ENCODE results near the gene SNCAIP. TPM values are rescaled to one million over a fixed set of nuclear protein-coding genes. Genes with fewer than 3 reads are reported as not detected.

Gene SNCAIP
- total and polyA plus RNA-seq, 4 donors, result 3.6 to 14.7 (median 9.0) TPM

- no peak overlapping the region for H3K27ac ChIP-seq (ENCODE audit: low read depth in 1 of 2, low read length in 2 of 2)
- ATAC-seq (ENCODE audit: low FRiP score), result no peak
- intact Hi-C loops (cut with DNase I), result no loop called here
These were observed 78.1 kb downstream of the SNCAIP start for GRCh38 chr5:122390154-122390553.

DNA sequence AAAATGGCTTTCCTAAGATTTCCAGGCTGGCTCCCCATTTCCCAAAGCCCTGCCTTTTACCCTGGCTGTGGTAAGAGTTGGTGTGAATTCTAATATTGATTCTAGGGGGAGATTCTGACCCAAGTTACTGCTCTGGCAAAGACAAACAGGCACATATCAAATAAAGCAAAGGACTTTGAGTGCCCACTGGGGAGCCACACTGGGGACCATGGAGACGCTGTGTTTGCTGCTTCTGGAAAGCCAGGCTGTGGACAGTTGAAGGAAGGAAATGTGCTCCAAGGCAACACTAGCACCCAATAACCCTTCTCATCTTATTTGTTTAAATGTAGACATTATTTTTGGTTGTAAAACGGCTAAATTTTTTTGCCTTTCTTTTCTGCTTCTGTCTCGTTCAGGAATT is 78.7 kb downstream of the SNCAIP start:
- Histone ChIP-seq H3K4me1 (ENCODE audit: control insufficient read depth in 1 of 2, insufficient read depth in 2 of 2, low read length in 2 of 2) (no peaks in the 10 kb centered on the region), H3K9me3 (ENCODE audit: control insufficient read depth, low read length) (no peaks in the 10 kb centered on the region), H3K36me3 (ENCODE audit: control insufficient read depth in 1 of 2, insufficient read depth in 2 of 2, low read length in 1 of 2) (no peaks in the 10 kb centered on the region), H3K4me3 (ENCODE audit: low read length in 2 of 2) (no peak overlapping the region), H3K27ac (ENCODE audit: low read depth in 1 of 2, low read length in 2 of 2) (no peak overlapping the region), H3K27me3 (ENCODE audit: control insufficient read depth in 1 of 2, insufficient read depth in 2 of 2, low read length in 1 of 2) (no peaks in the 10 kb centered on the region)
- ATAC-seq (ENCODE audit: low FRiP score), result no peak
- WGBS, 2 donors, result 96% methylated on average over 3 of the region's 3 CpGs
- DNase-seq, result no peak
- intact Hi-C loops (cut with DNase I), result no loop called here

More at GRCh38 chr5:122390154-122390553, 78.1 kb downstream of the SNCAIP start:
- WGBS, 2 donors, result 86 to 93% methylated on average over 7 of the region's 7 CpGs
- H3K4me1 ChIP-seq (ENCODE audit: control insufficient read depth in 1 of 2, insufficient read depth in 2 of 2, low read length in 2 of 2), result peaks cover 0 to 1% of the 10 kb centered on the region in 2 donors
- no peaks in the 10 kb centered on the region for H3K9me3 ChIP-seq (ENCODE audit: control insufficient read depth, low read length)
- no peak for DNase-seq
- no peaks in the 10 kb centered on the region for H3K27me3 ChIP-seq (ENCODE audit: control insufficient read depth in 1 of 2, insufficient read depth in 2 of 2, low read length in 1 of 2)
- H3K36me3 ChIP-seq (ENCODE audit: control insufficient read depth in 1 of 2, insufficient read depth in 2 of 2, low read length in 1 of 2), result no peaks in the 10 kb centered on the region
- H3K4me3 ChIP-seq (ENCODE audit: low read length in 2 of 2), result no peak overlapping the region

GRCh38 chr5:122391621-122392020 is 79.6 kb downstream of the SNCAIP start:
- intact Hi-C loops (cut with DNase I), result no loop called here
- Histone ChIP-seq H3K27me3 (ENCODE audit: control insufficient read depth in 1 of 2, insufficient read depth in 2 of 2, low read length in 1 of 2) (no peaks in the 10 kb centered on the region), H3K4me1 (ENCODE audit: control insufficient read depth in 1 of 2, insufficient read depth in 2 of 2, low read length in 2 of 2) (no peaks in the 10 kb centered on the region), H3K27ac (ENCODE audit: low read depth in 1 of 2, low read length in 2 of 2) (no peak overlapping the region), H3K36me3 (ENCODE audit: control insufficient read depth in 1 of 2, insufficient read depth in 2 of 2, low read length in 1 of 2) (no peaks in the 10 kb centered on the region), H3K4me3 (ENCODE audit: low read length in 2 of 2) (no peak overlapping the region), H3K9me3 (ENCODE audit: control insufficient read depth, low read length) (no peaks in the 10 kb centered on the region)
- WGBS, 2 donors, result 94 to 97% methylated on average over 3 of the region's 3 CpGs
- no peak for ATAC-seq (ENCODE audit: low FRiP score)
- DNase-seq, result no peak

GRCh38 chr5:122392224-122392623 is 80.2 kb downstream of the SNCAIP start:
- intact Hi-C loops (cut with DNase I), result no loop called here
- WGBS, 2 donors, result 95 to 100% methylated on average over 2 of the region's 2 CpGs
- Histone ChIP-seq H3K36me3 (ENCODE audit: control insufficient read depth in 1 of 2, insufficient read depth in 2 of 2, low read length in 1 of 2) (no peaks in the 10 kb centered on the region), H3K27me3 (ENCODE audit: control insufficient read depth in 1 of 2, insufficient read depth in 2 of 2, low read length in 1 of 2) (no peaks in the 10 kb centered on the region), H3K4me3 (ENCODE audit: low read length in 2 of 2) (no peak overlapping the region), H3K4me1 (ENCODE audit: control insufficient read depth in 1 of 2, insufficient read depth in 2 of 2, low read length in 2 of 2) (no peaks in the 10 kb centered on the region), H3K27ac (ENCODE audit: low read depth in 1 of 2, low read length in 2 of 2) (no peak overlapping the region), H3K9me3 (ENCODE audit: control insufficient read depth, low read length) (no peaks in the 10 kb centered on the region)
- no peak for ATAC-seq (ENCODE audit: low FRiP score)
- no peak for DNase-seq

- no peak for ATAC-seq (ENCODE audit: low FRiP score)
- no peaks in the 10 kb centered on the region for H3K9me3 ChIP-seq (ENCODE audit: control insufficient read depth, low read length)
- no peaks in the 10 kb centered on the region for H3K27me3 ChIP-seq (ENCODE audit: control insufficient read depth in 1 of 2, insufficient read depth in 2 of 2, low read length in 1 of 2)
- DNase-seq, result no peak
- no peaks in the 10 kb centered on the region for H3K36me3 ChIP-seq (ENCODE audit: control insufficient read depth in 1 of 2, insufficient read depth in 2 of 2, low read length in 1 of 2)
- 70 to 72% methylated on average over 2 of the region's 2 CpGs for WGBS, 2 donors
- H3K27ac ChIP-seq (ENCODE audit: low read depth in 1 of 2, low read length in 2 of 2), result no peak overlapping the region
- H3K4me3 ChIP-seq (ENCODE audit: low read length in 2 of 2), result no peak overlapping the region
- no peaks in the 10 kb centered on the region for H3K4me1 ChIP-seq (ENCODE audit: control insufficient read depth in 1 of 2, insufficient read depth in 2 of 2, low read length in 2 of 2)
- intact Hi-C loops (cut with DNase I), result no loop called here
These were observed 80.8 kb downstream of the SNCAIP start for GRCh38 chr5:122392824-122393223.

DNA sequence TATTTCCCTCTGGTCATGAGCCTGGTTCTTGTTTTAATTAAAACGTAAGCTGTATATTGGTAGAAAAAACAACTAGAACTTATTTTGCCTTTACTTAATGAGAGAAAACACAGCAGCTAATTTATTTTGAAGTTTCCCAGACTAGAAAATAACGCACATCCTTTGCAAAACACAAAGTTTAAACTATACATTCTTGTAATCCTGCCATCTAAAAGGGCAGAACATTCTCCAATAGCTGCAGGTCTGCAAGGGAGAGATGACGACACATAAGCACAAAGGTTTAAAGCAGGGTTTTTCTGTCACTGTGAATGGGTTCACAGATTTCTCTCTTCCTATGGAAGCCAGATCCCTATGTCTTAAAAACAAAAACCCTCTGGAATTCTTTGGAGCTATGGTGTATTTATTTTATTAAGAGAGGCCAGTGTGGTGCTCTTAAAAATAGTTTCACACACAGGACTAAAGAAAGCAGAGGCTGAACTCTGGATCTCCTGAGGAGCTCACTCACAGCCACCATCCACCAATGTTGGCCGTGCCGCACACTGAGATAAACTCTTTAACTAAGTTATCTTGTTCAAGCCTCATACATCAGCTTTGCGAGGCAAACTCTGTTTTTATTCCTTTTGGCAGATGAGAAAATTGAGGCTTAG is 82.4 kb downstream of the SNCAIP start:
- Histone ChIP-seq H3K36me3 (ENCODE audit: control insufficient read depth in 1 of 2, insufficient read depth in 2 of 2, low read length in 1 of 2) (peaks cover 0 to 1% of the 10 kb centered on the region in 2 donors), H3K4me1 (ENCODE audit: control insufficient read depth in 1 of 2, insufficient read depth in 2 of 2, low read length in 2 of 2) (peaks cover 0 to 1% of the 10 kb centered on the region in 2 donors), H3K27ac (ENCODE audit: low read depth in 1 of 2, low read length in 2 of 2) (no peak overlapping the region), H3K9me3 (ENCODE audit: control insufficient read depth, low read length) (no peaks in the 10 kb centered on the region), H3K27me3 (ENCODE audit: control insufficient read depth in 1 of 2, insufficient read depth in 2 of 2, low read length in 1 of 2) (no peaks in the 10 kb centered on the region), H3K4me3 (ENCODE audit: low read length in 2 of 2) (no peak overlapping the region)
- ATAC-seq (ENCODE audit: low FRiP score) (no peak), DNase-seq (no peak)
- intact Hi-C loops (cut with DNase I), result no loop called here
- WGBS, 2 donors, result 24 to 28% methylated on average over 6 of the region's 6 CpGs

- Histone ChIP-seq H3K36me3 (ENCODE audit: control insufficient read depth in 1 of 2, insufficient read depth in 2 of 2, low read length in 1 of 2) (peaks cover 0 to 1% of the 10 kb centered on the region in 2 donors), H3K4me1 (ENCODE audit: control insufficient read depth in 1 of 2, insufficient read depth in 2 of 2, low read length in 2 of 2) (peaks cover 0 to 1% of the 10 kb centered on the region in 2 donors), H3K9me3 (ENCODE audit: control insufficient read depth, low read length) (no peaks in the 10 kb centered on the region), H3K4me3 (ENCODE audit: low read length in 2 of 2) (no peak overlapping the region), H3K27ac (ENCODE audit: low read depth in 1 of 2, low read length in 2 of 2) (no peak overlapping the region), H3K27me3 (ENCODE audit: control insufficient read depth in 1 of 2, insufficient read depth in 2 of 2, low read length in 1 of 2) (no peaks in the 10 kb centered on the region)
- intact Hi-C loops (cut with DNase I), result no loop called here
- no peak for ATAC-seq (ENCODE audit: low FRiP score)
- no peak for DNase-seq
- 92 to 96% methylated on average over 2 of the region's 2 CpGs for WGBS, 2 donors
These were observed 86.0 kb downstream of the SNCAIP start for GRCh38 chr5:122398016-122398415.

GRCh38 chr5:122400341-122400740 is 88.3 kb downstream of the SNCAIP start:
- H3K36me3 ChIP-seq (ENCODE audit: control insufficient read depth in 1 of 2, insufficient read depth in 2 of 2, low read length in 1 of 2), result peaks cover 0 to 1% of the 10 kb centered on the region in 2 donors
- H3K27me3 ChIP-seq (ENCODE audit: control insufficient read depth in 1 of 2, insufficient read depth in 2 of 2, low read length in 1 of 2), result no peaks in the 10 kb centered on the region
- DNase-seq, result no peak
- no peak for ATAC-seq (ENCODE audit: low FRiP score)
- no peak overlapping the region for H3K4me3 ChIP-seq (ENCODE audit: low read length in 2 of 2)
- 89 to 97% methylated on average over 1 of the region's 1 CpG for WGBS, 2 donors
- intact Hi-C loops (cut with DNase I), result no loop called here
- H3K9me3 ChIP-seq (ENCODE audit: control insufficient read depth, low read length), result no peaks in the 10 kb centered on the region
- no peak overlapping the region for H3K27ac ChIP-seq (ENCODE audit: low read depth in 1 of 2, low read length in 2 of 2)
- peaks cover 0 to 1% of the 10 kb centered on the region in 2 donors for H3K4me1 ChIP-seq (ENCODE audit: control insufficient read depth in 1 of 2, insufficient read depth in 2 of 2, low read length in 2 of 2)

DNA sequence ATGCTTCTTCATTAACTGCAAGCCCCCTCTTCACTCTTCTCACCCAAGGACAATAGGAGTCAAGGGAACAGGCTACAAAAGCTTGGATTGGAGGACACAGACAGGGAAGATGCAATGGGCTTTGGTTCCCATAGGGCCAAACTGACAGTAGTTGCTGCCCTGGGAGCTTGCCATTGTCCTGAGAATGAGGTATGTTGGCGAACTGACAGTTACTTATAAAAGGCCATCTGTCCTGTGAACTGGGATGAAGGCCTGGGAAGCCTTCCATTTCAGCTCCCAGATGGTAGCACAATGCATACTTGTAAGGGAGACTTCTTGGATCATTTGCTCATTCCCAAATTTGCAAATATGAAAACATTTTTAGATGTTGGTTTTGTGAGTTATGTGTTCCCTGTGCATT is 88.9 kb downstream of the SNCAIP start:
- H3K9me3 ChIP-seq (ENCODE audit: control insufficient read depth, low read length), result no peaks in the 10 kb centered on the region
- peaks cover 0 to 1% of the 10 kb centered on the region in 2 donors for H3K4me1 ChIP-seq (ENCODE audit: control insufficient read depth in 1 of 2, insufficient read depth in 2 of 2, low read length in 2 of 2)
- H3K27me3 ChIP-seq (ENCODE audit: control insufficient read depth in 1 of 2, insufficient read depth in 2 of 2, low read length in 1 of 2), result no peaks in the 10 kb centered on the region
- DNase-seq (no peak), ATAC-seq (ENCODE audit: low FRiP score) (no peak)
- intact Hi-C loops (cut with DNase I), result no loop called here
- no peak overlapping the region for H3K4me3 ChIP-seq (ENCODE audit: low read length in 2 of 2)
- peaks cover 0 to 1% of the 10 kb centered on the region in 2 donors for H3K36me3 ChIP-seq (ENCODE audit: control insufficient read depth in 1 of 2, insufficient read depth in 2 of 2, low read length in 1 of 2)
- 92 to 97% methylated on average over 1 of the region's 1 CpG for WGBS, 2 donors
- no peak overlapping the region for H3K27ac ChIP-seq (ENCODE audit: low read depth in 1 of 2, low read length in 2 of 2)

Measured in aorta (tissue), 5 donors.